Activated naive CD8-positive, alpha-beta T cell treated with anti-CD3 and anti-CD28 coated beads for 36 hours (primary cell): Measurements from ENCODE around the gene CDK13. TPM values are rescaled to one million over a fixed set of nuclear protein-coding genes. Genes with fewer than 3 reads are reported as not detected.
A peak's percentile ranks its signal among the peaks of the same experiment; 100 is the strongest.
"Not testable (repeated sequence)": the region's sequence is repeated elsewhere in the genome, so short reads cannot be mapped to it uniquely, and the experiment has no call there.

ENCODE experiments used
- DNase-seq: peaks from one replicate; pipeline ENCODE4 v3.0.0; 2021
- H3K27ac Mint-ChIP-seq: one replicate; pipeline ENCODE4 v1.8.0; 2022; ENCODE audit warnings: mild to moderate bottlenecking, moderate library complexity, mixed read lengths
- H3K27me3 Mint-ChIP-seq: one replicate; pipeline ENCODE4 v1.8.0; 2022; ENCODE audit warnings: mild to moderate bottlenecking, mixed read lengths
- H3K36me3 Mint-ChIP-seq: one replicate; pipeline ENCODE4 v1.8.0; 2021; ENCODE audit warnings: mild to moderate bottlenecking, mixed read lengths
- H3K4me1 Mint-ChIP-seq: one replicate; pipeline ENCODE4 v1.8.0; 2021; ENCODE audit warnings: mixed read lengths
- H3K4me3 Mint-ChIP-seq: one replicate; pipeline ENCODE4 v1.8.0; 2022; ENCODE audit warnings: mild to moderate bottlenecking, moderate library complexity, mixed read lengths
- H3K9me3 Mint-ChIP-seq: one replicate; pipeline ENCODE4 v1.8.0; 2022; ENCODE audit warnings: mixed read lengths
- total RNA-seq, 2 experiments: library from RNA; stranded (reverse); gene quantifications; one replicate each; pipeline ENCODE4 v1.2.3, GENCODE V29; 2021

The CDK13 gene
- total RNA-seq, 2 experiments from 2014 or later, result 31.0 to 31.1 TPM

DNA sequence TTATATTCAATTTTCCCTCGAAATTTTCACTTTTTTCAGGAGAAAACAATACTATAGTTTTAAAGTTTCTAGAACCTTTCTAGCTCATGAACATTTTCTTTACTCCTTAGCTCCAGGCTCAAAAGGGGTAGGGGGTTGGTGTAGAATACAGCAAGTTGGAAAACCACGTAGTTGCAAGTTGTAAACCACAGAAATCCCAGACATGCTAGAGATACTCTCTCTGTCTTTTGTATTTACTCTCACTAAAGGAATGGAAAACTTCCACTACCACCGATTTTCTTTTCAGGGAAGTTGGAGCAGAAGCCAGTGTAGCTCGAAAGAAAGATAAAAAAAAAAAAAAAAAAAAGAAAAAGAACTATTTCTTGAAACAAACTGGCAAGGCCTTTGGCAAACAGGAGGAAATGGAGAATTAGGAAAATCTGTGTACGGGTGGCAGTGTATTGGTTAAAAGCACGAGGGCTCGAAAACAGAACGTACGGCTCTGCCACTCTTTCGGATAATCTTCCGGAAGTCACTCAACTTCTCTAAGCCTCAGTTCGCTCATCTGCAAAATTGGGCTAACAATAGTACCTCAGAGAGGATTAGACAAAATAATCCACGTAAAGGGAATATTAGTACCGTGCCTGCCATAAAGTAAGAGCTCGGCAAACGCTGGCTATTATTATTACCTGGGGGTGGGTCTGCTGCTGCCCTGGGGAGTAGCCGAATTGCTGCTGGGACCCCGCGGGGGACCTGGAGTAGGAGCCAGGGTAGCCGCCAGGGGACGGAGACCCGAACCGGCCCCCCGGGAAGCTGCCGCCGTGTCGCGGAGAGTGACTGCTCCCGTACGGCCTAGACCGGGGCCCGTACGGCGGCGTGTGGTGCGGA is 183.7 kb downstream of the CDK13 start:
- Mint-ChIP-seq H3K27me3 (no peaks in the 10 kb centered on the region), H3K4me1 (peaks cover 34% of the 10 kb centered on the region), H3K36me3 (peaks cover 19% of the 10 kb centered on the region), H3K9me3 (no peaks in the 10 kb centered on the region), H3K4me3 (peak overlapping the region; percentile 92), H3K27ac (peak overlapping the region; percentile 96)
- DNase-seq, result no peak

- Mint-ChIP-seq H3K4me3 (peak within 1 kb of the TSS; percentile 92), H3K9me3 (no peaks in the 10 kb centered on the region), H3K36me3 (peaks cover 13% of the 10 kb centered on the region), H3K4me1 (peaks cover 29% of the 10 kb centered on the region), H3K27me3 (no peaks in the 10 kb centered on the region), H3K27ac (peak within 1 kb of the TSS; percentile 96)
- DNase-seq, result peak; percentile 86
Measured at GRCh38 chr7:40134428-40135316, 184.6 kb downstream of the CDK13 start, which contains the start of the genes MPLKIP and SUGCT. Gene MPLKIP, minus strand, starts transcription at chr7:40134622. Its CDS starts 55 bp downstream, at chr7:40134567. Gene SUGCT, plus strand, starts transcription at chr7:40135005.

GRCh38 chr7:40135317-40135610 is 185.2 kb downstream of the CDK13 start:
- H3K4me3 Mint-ChIP-seq, result peak overlapping the region; percentile 92
- no peaks in the 10 kb centered on the region for H3K9me3 Mint-ChIP-seq
- peak overlapping the region; percentile 51 for H3K27ac Mint-ChIP-seq
- H3K4me1 Mint-ChIP-seq, result peaks cover 28% of the 10 kb centered on the region
- H3K36me3 Mint-ChIP-seq, result peaks cover 12% of the 10 kb centered on the region
- DNase-seq, result no peak
- no peaks in the 10 kb centered on the region for H3K27me3 Mint-ChIP-seq

DNA sequence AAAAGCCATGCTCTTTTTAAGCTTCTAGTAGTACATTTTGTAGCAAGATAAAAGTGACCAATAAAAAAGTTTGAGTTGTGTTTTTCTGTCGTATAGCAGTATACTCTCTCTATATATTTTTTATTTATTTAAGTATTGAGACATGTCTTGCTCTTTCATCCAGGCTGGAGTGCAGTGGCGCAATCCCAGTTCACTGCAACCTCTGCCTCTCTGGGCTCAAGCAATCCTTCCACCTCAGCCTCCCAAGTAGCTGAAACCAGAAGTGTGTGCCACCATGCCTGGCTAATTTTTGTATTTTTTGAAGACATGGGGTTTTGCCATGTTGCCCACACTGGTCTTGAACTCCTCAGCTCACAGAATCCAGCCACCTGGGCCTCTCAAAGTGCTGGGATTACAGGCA is 187.5 kb downstream of the CDK13 start:
- Mint-ChIP-seq H3K27ac (no peak overlapping the region), H3K9me3 (no peaks in the 10 kb centered on the region), H3K4me1 (peaks cover 13% of the 10 kb centered on the region), H3K4me3 (no peak overlapping the region), H3K27me3 (no peaks in the 10 kb centered on the region), H3K36me3 (peaks cover 4% of the 10 kb centered on the region)
- DNase-seq, result no peak

DNA sequence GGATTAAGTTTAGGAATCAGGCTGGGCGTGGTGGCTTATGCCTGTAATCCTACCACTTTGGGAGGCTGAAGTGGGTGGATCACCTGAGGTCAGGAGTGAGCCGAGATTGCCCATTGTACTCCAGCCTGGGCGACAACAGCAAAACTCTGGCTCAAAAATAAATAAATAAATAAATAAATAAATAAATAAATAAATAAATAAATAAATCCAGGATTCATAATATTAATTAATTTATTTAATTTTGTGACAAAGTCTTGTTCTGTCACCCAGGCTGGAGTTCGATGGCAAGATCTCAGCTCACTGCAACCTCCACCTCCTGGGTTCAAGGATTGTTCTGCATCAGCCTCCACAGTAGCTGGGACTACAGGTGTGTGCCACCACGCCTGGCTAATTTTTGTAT is 188.9 kb downstream of the CDK13 start:
- Mint-ChIP-seq H3K27ac (no peak overlapping the region), H3K4me3 (no peak overlapping the region), H3K9me3 (no peaks in the 10 kb centered on the region)

DNA sequence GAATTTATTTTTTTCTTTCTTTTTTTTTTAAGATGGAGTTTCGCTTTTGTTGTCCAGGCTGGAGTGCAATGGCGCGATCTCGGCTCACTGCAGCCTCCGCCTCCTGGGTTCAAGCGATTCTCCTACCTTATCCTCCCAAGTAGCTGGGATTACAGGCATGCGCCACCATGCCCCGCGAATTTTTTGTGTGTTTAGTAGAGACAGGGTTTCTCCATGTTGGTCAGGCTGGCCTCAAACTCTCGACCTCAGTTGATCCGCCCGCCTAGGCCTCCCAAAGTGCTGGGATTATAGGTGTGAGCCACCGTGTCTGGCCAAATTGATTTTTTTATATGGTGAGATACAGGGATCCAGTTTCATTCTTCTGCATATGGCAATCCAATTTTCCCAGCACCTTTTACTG is 189.8 kb downstream of the CDK13 start:
- not testable (repeated sequence) for H3K36me3 Mint-ChIP-seq, H3K4me3 Mint-ChIP-seq, DNase-seq, H3K27ac Mint-ChIP-seq, H3K27me3 Mint-ChIP-seq, H3K9me3 Mint-ChIP-seq
- H3K4me1 Mint-ChIP-seq, result peaks cover 11% of the 10 kb centered on the region

More for the DNA sequence above, 188.9 kb downstream of the CDK13 start:
- DNase-seq, result no peak
- Mint-ChIP-seq H3K27me3 (no peaks in the 10 kb centered on the region), H3K4me1 (peaks cover 9% of the 10 kb centered on the region), H3K36me3 (no peaks in the 10 kb centered on the region)

DNA sequence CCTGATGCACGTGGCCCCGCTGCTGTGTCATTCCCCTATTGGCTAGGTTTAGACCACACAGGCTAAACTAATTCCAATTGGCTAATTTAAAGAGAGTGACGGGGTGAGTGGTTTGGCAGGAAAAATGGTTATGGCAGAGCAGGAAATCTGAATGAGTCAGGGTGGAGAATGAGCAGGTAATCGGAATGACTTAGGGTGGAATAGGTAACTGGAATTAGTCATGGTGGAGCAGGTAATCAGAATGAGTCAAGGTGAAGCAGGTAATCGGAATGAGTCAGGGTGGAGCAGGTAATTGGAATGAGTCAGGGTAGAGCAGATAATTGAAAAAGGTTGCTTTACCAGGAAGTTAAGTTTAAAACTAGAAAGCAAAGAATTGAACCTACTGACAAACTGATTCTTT is 191.9 kb downstream of the CDK13 start:
- H3K9me3 Mint-ChIP-seq, DNase-seq, H3K4me3 Mint-ChIP-seq, H3K27me3 Mint-ChIP-seq, H3K4me1 Mint-ChIP-seq, H3K27ac Mint-ChIP-seq, H3K36me3 Mint-ChIP-seq: not testable (repeated sequence)

DNA sequence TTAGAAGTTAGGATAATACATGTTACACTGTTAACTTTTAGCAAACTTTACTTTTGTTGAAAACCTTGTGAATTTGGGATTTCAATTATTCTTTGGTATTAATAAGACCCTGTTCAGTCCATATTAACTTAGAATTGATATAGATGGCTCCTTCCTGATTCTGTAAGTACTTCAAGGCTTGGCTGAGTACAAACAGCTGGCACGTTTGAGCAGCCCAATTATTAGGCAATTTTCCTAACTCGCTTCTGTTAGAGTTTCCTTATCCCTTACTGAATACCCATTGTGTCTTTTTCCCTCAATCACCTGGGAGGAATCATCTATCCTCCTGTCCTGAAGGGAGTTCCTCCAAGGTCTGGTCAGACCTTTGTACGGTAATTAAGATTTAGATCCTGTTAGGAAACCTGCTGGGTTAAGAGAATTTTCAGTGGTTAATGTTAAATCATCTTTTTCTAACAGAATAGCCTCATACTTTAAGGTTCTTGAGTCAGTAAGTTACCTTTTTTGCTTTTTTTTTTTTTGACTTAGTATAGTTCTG is 195.6 kb downstream of the CDK13 start:
- not testable (repeated sequence) for DNase-seq, H3K36me3 Mint-ChIP-seq, H3K4me3 Mint-ChIP-seq, H3K27ac Mint-ChIP-seq, H3K27me3 Mint-ChIP-seq, H3K4me1 Mint-ChIP-seq, H3K9me3 Mint-ChIP-seq

GRCh38 chr7:40147371-40148246 is 197.6 kb downstream of the CDK13 start:
- Mint-ChIP-seq H3K27ac (no peak overlapping the region), H3K4me3 (no peak overlapping the region), H3K36me3 (peaks cover 5% of the 10 kb centered on the region), H3K4me1 (peaks cover 3% of the 10 kb centered on the region), H3K9me3 (no peaks in the 10 kb centered on the region), H3K27me3 (peaks cover 3% of the 10 kb centered on the region)
- no peak for DNase-seq

DNA sequence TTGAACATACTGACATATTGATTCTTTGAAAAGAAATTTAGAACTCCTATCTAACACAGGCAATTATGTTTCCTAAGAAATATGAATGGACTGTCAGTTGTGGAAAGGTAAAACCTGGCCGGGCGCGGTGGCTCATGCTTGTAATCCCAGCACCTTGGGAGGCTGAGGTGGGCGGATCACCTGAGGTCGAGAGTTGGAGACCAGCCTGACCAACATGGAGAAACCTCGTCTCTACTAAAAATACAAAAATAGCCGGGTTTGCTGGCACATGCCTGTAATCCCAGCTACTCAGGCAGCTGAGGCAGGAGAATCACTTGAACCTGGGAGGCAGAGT is 198.2 kb downstream of the CDK13 start:
- H3K27ac Mint-ChIP-seq, H3K4me1 Mint-ChIP-seq, H3K27me3 Mint-ChIP-seq, H3K9me3 Mint-ChIP-seq, H3K4me3 Mint-ChIP-seq, H3K36me3 Mint-ChIP-seq, DNase-seq: not testable (repeated sequence)

DNA sequence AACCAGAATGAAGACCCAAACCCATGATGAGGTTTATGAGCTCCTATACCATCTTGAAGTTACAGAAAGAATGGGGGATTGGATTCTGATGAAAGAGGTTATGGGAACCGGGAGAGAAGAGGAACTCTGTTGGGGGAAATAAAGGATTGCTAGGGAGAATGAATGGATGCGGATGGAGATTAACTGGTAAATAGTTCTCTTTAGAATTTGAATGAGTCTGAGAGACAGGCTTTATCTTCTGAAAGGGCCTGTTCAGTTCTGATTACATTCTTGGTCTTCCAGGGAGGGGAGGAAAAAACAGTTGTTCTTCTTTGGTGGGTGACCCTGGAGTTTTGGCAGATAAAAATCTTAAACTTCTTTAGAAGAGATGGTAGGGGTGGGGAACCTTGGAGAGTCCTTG is 198.6 kb downstream of the CDK13 start:
- Mint-ChIP-seq H3K4me3 (no peak overlapping the region), H3K9me3 (no peaks in the 10 kb centered on the region), H3K27me3 (peaks cover 3% of the 10 kb centered on the region), H3K27ac (no peak overlapping the region), H3K36me3 (peaks cover 5% of the 10 kb centered on the region), H3K4me1 (peaks cover 3% of the 10 kb centered on the region)
- no peak for DNase-seq

Other genes with a start within 250 kb of the CDK13 start
- 10 to 100 TPM; 36.8 to 38.1 TPM for gene MPLKIP, start 184.4 kb downstream of the CDK13 start, total RNA-seq
- gene SUGCT, start 184.7 kb downstream of the CDK13 start, total RNA-seq, result 1 to 10 TPM; 2.3 to 2.9 TPM